Measurements from ENCODE around the gene PER2.

- TF ChIP-seq CTCF (conservative IDR thresholded peaks at IDR 0.05; ENCODE audit: low read length) (no peak), EZH2phosphoT487 (IDR thresholded peaks at IDR 0.05; ENCODE audit: borderline replicate concordance, low read depth, low read length) (no peak)
Observed at GRCh38 chr2:238281826-238282480, 6.5 kb downstream of the PER2 start.
